ENCODE measurements around the gene SERPINC1.
A peak's percentile ranks its signal among the peaks of the same experiment; 100 is the strongest.
"Not testable (repeated sequence)": the region's sequence is repeated elsewhere in the genome, so short reads cannot be mapped to it uniquely, and the experiment has no call there.

The SERPINC1 gene

GRCh38 chr1:173866413-173867115 is 50.6 kb downstream of the SERPINC1 start:
- in situ Hi-C loops (cut with MboI; ENCODE audit: low pct_unique_long_range_greater_than_20kb, low sequenced_read_pairs) = no loop called here
- peak; percentile 24 for DNase-seq

- in situ Hi-C loops (cut with MboI; ENCODE audit: low pct_unique_long_range_greater_than_20kb, low sequenced_read_pairs) = no loop called here
Observed at GRCh38 chr1:173865468-173866164, 51.5 kb downstream of the SERPINC1 start.

GRCh38 chr1:173864179-173864867 is 52.8 kb downstream of the SERPINC1 start:
- DNase-seq = no peak
- in situ Hi-C loops (cut with MboI; ENCODE audit: low pct_unique_long_range_greater_than_20kb, low sequenced_read_pairs) = no loop called here

More at GRCh38 chr1:173865468-173866164, 51.5 kb downstream of the SERPINC1 start:
- DNase-seq = no peak

- in situ Hi-C loops (cut with MboI; ENCODE audit: low pct_unique_long_range_greater_than_20kb, low sequenced_read_pairs) = no loop called here
- no peak for DNase-seq
Observed at GRCh38 chr1:173863224-173864161, 53.6 kb downstream of the SERPINC1 start.

- no peak for DNase-seq
- in situ Hi-C loops (cut with MboI; ENCODE audit: low pct_unique_long_range_greater_than_20kb, low sequenced_read_pairs) = no loop called here
Observed at GRCh38 chr1:173862769-173863223, 54.3 kb downstream of the SERPINC1 start.

- peak; percentile 46 for DNase-seq
- in situ Hi-C loops (cut with MboI; ENCODE audit: low pct_unique_long_range_greater_than_20kb, low sequenced_read_pairs) = not testable (repeated sequence)
Observed at GRCh38 chr1:173862146-173862768, 54.9 kb downstream of the SERPINC1 start.

GRCh38 chr1:173861731-173862145 is 55.4 kb downstream of the SERPINC1 start:
- in situ Hi-C loops (cut with MboI; ENCODE audit: low pct_unique_long_range_greater_than_20kb, low sequenced_read_pairs) = no loop called here
- peak; percentile 56 for DNase-seq

GRCh38 chr1:173860065-173860464 is 57.1 kb downstream of the SERPINC1 start:
- DNase-seq = no peak
- in situ Hi-C loops (cut with MboI; ENCODE audit: low pct_unique_long_range_greater_than_20kb, low sequenced_read_pairs) = no loop called here

GRCh38 chr1:173859547-173859946 is 57.6 kb downstream of the SERPINC1 start:
- in situ Hi-C loops (cut with MboI; ENCODE audit: low pct_unique_long_range_greater_than_20kb, low sequenced_read_pairs); DNase-seq: not testable (repeated sequence)

GRCh38 chr1:173857363-173857917 is 59.7 kb downstream of the SERPINC1 start:
- in situ Hi-C loops (cut with MboI; ENCODE audit: low pct_unique_long_range_greater_than_20kb, low sequenced_read_pairs) = no loop called here
- DNase-seq = no peak

- DNase-seq = no peak
- in situ Hi-C loops (cut with MboI; ENCODE audit: low pct_unique_long_range_greater_than_20kb, low sequenced_read_pairs) = no loop called here
Observed at GRCh38 chr1:173856903-173857302, 60.2 kb downstream of the SERPINC1 start.

GRCh38 chr1:173856014-173856413 is 61.1 kb downstream of the SERPINC1 start:
- in situ Hi-C loops (cut with MboI; ENCODE audit: low pct_unique_long_range_greater_than_20kb, low sequenced_read_pairs) = no loop called here
- DNase-seq = no peak

All from KBM-7 (cell line).